Endodermal cell (in vitro differentiated cells): ENCODE measurements around the gene PMM2. TPM values are rescaled to one million over a fixed set of nuclear protein-coding genes. Genes with fewer than 3 reads are reported as not detected.

Experiments used
- DNase-seq: peaks from one replicate; pipeline ENCODE4 v3.0.0-alpha.2; 2017
- H3K27ac ChIP-seq: 2 replicates; pipeline ENCODE4 v1.5.1; 2013; ENCODE audit warnings: mild to moderate bottlenecking, low read depth, low read length, moderate library complexity
- H3K27me3 ChIP-seq: 2 replicates; pipeline ENCODE4 v1.6.1; 2013; ENCODE audit warnings: mild to moderate bottlenecking, low read length, moderate library complexity; ENCODE audit not compliant: insufficient read depth, control insufficient read depth, poor library complexity, severe bottlenecking
- H3K36me3 ChIP-seq: 2 replicates; pipeline ENCODE4 v1.7.0; 2013; ENCODE audit warnings: mild to moderate bottlenecking, low read length, moderate library complexity; ENCODE audit not compliant: control insufficient read depth, insufficient read depth
- H3K4me1 ChIP-seq: one replicate; pipeline ENCODE4 v1.7.0; 2013; ENCODE audit warnings: low read length; ENCODE audit not compliant: control insufficient read depth, insufficient read depth
- H3K4me3 ChIP-seq: 2 replicates; pipeline ENCODE4 v1.5.1; 2013; ENCODE audit warnings: mild to moderate bottlenecking, low read length, moderate library complexity
- H3K9ac ChIP-seq: 2 replicates; pipeline ENCODE4 v1.6.1; 2013; ENCODE audit warnings: mild to moderate bottlenecking, low read length, moderate library complexity; ENCODE audit not compliant: poor library complexity, severe bottlenecking; ENCODE audit errors: extremely low read depth
- H3K9me3 ChIP-seq: 2 replicates; pipeline ENCODE4 v1.6.1; 2013; ENCODE audit warnings: mild to moderate bottlenecking, low read length, moderate library complexity; ENCODE audit not compliant: control insufficient read depth
- H3K27ac Mint-ChIP-seq: 2 replicates; pipeline ENCODE4 v1.8.0; 2020; ENCODE audit warnings: mixed read lengths
- H3K27me3 Mint-ChIP-seq: 2 replicates; pipeline ENCODE4 v1.8.0; 2021; ENCODE audit warnings: mild to moderate bottlenecking, mixed read lengths; ENCODE audit not compliant: insufficient read depth
- H3K36me3 Mint-ChIP-seq: 2 replicates; pipeline ENCODE4 v1.8.0; 2020; ENCODE audit warnings: low read depth, mixed read lengths
- H3K4me1 Mint-ChIP-seq: 2 replicates; pipeline ENCODE4 v1.8.0; 2020; ENCODE audit warnings: mixed read lengths
- H3K4me3 Mint-ChIP-seq: 2 replicates; pipeline ENCODE4 v1.8.0; 2020; ENCODE audit warnings: mild to moderate bottlenecking, moderate library complexity, mixed read lengths
- H3K9me3 Mint-ChIP-seq: 2 replicates; pipeline ENCODE4 v1.8.0; 2020; ENCODE audit warnings: mild to moderate bottlenecking, mixed read lengths
- WGBS, 2 experiments: methylation state at CpG; one replicate each; pipeline versions ENCODE4 v1.1.5 to v1.1.7; 2013; ENCODE audit warnings: missing lambda C conversion rate in 2 of 2, mixed read lengths in 1 of 2; ENCODE audit not compliant: insufficient coverage in 1 of 2, insufficient read length in 1 of 2; 5-methylcytosine and 5-hydroxymethylcytosine counted together
- total RNA-seq, 2 donors: library from RNA; stranded (reverse); fragmentation: NEBNext Ultra II Directional in 1 of 2; extraction: Animal tissue kit (Norgen Biotek cat#: 25700) in 1 of 2; gene quantifications; 2 replicates in 1 of 2; 3 replicates in 1 of 2; pipeline ENCODE4 v1.2.1, GENCODE V29; 2021
- TF ChIP-seq, protein P1 (sequence below): fragments of 200-600 bp; sonication (generic); conservative IDR thresholded peaks from 2 replicates; pipeline ENCODE4 v1.5.0; 2021; ENCODE audit warnings: antibody characterized with exemption, mild to moderate bottlenecking

The PMM2 gene
- total RNA-seq, 2 donors from 2014 or later = 47.6 to 48.2 TPM

DNA sequence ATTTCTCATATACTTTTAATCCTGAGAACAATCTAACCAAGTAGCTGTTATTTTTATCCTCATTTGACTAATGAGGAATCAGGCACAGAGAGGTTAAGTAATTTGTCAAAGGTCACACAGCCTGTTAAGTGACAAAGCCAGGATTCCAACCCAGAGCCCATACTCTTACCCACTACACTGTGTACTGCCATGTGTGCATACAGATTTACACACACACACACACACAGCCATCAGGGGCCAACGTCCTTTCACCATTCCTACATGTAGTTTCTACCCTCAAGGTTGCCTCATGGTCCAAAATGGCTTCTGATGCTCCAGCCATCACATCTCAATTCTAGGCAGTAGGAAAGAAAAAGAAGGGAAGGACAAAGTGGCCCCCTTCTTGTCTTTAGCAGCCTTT is 22.3 kb upstream of the PMM2 start:
- no peak for DNase-seq
- Histone ChIP-seq H3K4me3 (no peak overlapping the region), H3K9me3 (no peaks in the 10 kb centered on the region), H3K27me3 (no peaks in the 10 kb centered on the region), H3K36me3 (no peaks in the 10 kb centered on the region), H3K4me1 (no peaks in the 10 kb centered on the region), H3K9ac (no peak overlapping the region), H3K27ac (no peak overlapping the region)
- Mint-ChIP-seq H3K27ac (no peak overlapping the region), H3K4me3 (no peak overlapping the region), H3K36me3 (peaks cover 16% of the 10 kb centered on the region), H3K4me1 (no peaks in the 10 kb centered on the region), H3K27me3 (peaks cover 5% of the 10 kb centered on the region), H3K9me3 (peaks cover 3% of the 10 kb centered on the region)
- TF ChIP-seq, protein P1, sequence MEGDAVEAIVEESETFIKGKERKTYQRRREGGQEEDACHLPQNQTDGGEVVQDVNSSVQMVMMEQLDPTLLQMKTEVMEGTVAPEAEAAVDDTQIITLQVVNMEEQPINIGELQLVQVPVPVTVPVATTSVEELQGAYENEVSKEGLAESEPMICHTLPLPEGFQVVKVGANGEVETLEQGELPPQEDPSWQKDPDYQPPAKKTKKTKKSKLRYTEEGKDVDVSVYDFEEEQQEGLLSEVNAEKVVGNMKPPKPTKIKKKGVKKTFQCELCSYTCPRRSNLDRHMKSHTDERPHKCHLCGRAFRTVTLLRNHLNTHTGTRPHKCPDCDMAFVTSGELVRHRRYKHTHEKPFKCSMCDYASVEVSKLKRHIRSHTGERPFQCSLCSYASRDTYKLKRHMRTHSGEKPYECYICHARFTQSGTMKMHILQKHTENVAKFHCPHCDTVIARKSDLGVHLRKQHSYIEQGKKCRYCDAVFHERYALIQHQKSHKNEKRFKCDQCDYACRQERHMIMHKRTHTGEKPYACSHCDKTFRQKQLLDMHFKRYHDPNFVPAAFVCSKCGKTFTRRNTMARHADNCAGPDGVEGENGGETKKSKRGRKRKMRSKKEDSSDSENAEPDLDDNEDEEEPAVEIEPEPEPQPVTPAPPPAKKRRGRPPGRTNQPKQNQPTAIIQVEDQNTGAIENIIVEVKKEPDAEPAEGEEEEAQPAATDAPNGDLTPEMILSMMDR = no peak
- WGBS, 2 experiments = 90% methylated on average over 1 of the region's 1 CpG; no CpG with 5 or more reads in 1 of the 2 experiments

DNA sequence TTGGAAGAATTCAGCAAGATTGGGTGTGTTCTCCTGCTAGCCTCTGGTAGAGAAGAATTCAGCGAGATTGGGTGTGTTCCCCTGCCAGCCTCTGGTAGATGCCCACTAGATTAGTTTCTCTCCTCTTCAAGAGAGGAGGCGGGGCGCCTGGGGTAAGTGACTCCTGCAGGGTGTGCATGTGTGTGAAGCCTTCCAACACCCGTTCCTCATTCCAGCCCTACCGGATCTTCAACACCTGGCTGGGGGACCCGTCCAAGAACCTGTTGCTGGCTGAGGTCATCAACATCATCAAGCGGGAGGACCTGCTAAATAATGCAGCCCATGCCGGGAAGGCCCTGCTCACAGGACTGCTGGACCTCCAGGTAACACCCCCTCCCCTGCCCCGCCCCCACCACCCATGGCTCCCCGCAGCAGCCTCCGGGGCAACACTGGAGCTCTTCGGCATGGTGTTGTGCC is 21.5 kb upstream of the PMM2 start:
- TF ChIP-seq, protein P1 = no peak
- 77 to 89% methylated on average over 5 to 12 of the region's 12 CpGs for WGBS, 2 experiments
- H3K9me3 Mint-ChIP-seq = peaks cover 3% of the 10 kb centered on the region
- Histone ChIP-seq H3K9me3 (no peaks in the 10 kb centered on the region), H3K4me1 (no peaks in the 10 kb centered on the region), H3K27ac (no peak overlapping the region), H3K9ac (no peak overlapping the region), H3K4me3 (no peak overlapping the region), H3K36me3 (no peaks in the 10 kb centered on the region), H3K27me3 (no peaks in the 10 kb centered on the region)
- no peaks in the 10 kb centered on the region for H3K4me1 Mint-ChIP-seq
- H3K27me3 Mint-ChIP-seq = peaks cover 10% of the 10 kb centered on the region
- H3K27ac Mint-ChIP-seq = no peak overlapping the region
- peak; percentile 87 for DNase-seq
- H3K4me3 Mint-ChIP-seq = no peak overlapping the region
- peaks cover 16% of the 10 kb centered on the region for H3K36me3 Mint-ChIP-seq

- Histone ChIP-seq H3K4me1 (no peaks in the 10 kb centered on the region), H3K4me3 (no peak overlapping the region), H3K36me3 (no peaks in the 10 kb centered on the region), H3K9ac (no peak overlapping the region), H3K27me3 (no peaks in the 10 kb centered on the region), H3K9me3 (no peaks in the 10 kb centered on the region), H3K27ac (no peak overlapping the region)
- Mint-ChIP-seq H3K4me1 (no peaks in the 10 kb centered on the region), H3K4me3 (no peak overlapping the region), H3K36me3 (peaks cover 13% of the 10 kb centered on the region), H3K27ac (no peak overlapping the region), H3K9me3 (peaks cover 3% of the 10 kb centered on the region), H3K27me3 (peaks cover 21% of the 10 kb centered on the region)
- no peak for DNase-seq
- TF ChIP-seq, protein P1 = no peak
- WGBS, 2 experiments = 96 to 100% methylated on average over 2 to 6 of the region's 7 CpGs
Observed at GRCh38 chr16:8777217-8777616, 20.4 kb upstream of the PMM2 start.
